Naive thymus-derived CD8-positive, alpha-beta T cell (primary cell): ENCODE data around the gene TRHDE. TPM values are rescaled to one million over a fixed set of nuclear protein-coding genes. Genes with fewer than 3 reads are reported as not detected.

ENCODE experiments used
- ATAC-seq, 2 donors: fragments of 150-1000 bp; cut with Tn5 transposase in 1 of 2; sonication (Bioruptor Pico), chemical (Tn5 transposase) in 1 of 2; 1 replicate in 1 of 2; 2 replicates in 1 of 2; pipeline ENCODE4 v1.10.0; 2021; ENCODE audit warnings: mild to moderate bottlenecking in 2 of 2, moderate library complexity in 2 of 2
- POLR2A ChIA-PET: fragments of 350-600 bp; sonication (Branson Sonifier 250); formaldehyde crosslinking; loops from one replicate; lab custom pipeline; 2021; ENCODE audit warnings: antibody characterized with exemption; lab: Charles Lee
- DNase-seq, 10 donors: peaks; one replicate each; pipeline versions ENCODE4 v3.0.0 to v3.0.0-alpha.2; 2020 to 2022
- H3K27ac Mint-ChIP-seq, 10 donors: one replicate each; pipeline ENCODE4 v1.8.0; 2020 to 2022; ENCODE audit warnings: mild to moderate bottlenecking in 10 of 10, mixed read lengths in 10 of 10, moderate library complexity in 4 of 10, inconsistent platforms in 1 of 10
- H3K27me3 Mint-ChIP-seq, 5 donors: one replicate each; pipeline ENCODE4 v1.8.0; 2021 to 2022; ENCODE audit warnings: mixed read lengths in 5 of 5
- H3K36me3 Mint-ChIP-seq, 3 donors: one replicate each; pipeline ENCODE4 v1.8.0; 2020 to 2022; ENCODE audit warnings: mixed read lengths in 3 of 3, mild to moderate bottlenecking in 2 of 3, inconsistent platforms in 1 of 3
- H3K4me1 Mint-ChIP-seq, 4 donors: one replicate each; pipeline ENCODE4 v1.8.0; 2021 to 2022; ENCODE audit warnings: mixed read lengths in 4 of 4
- H3K4me3 Mint-ChIP-seq, 10 donors: one replicate each; pipeline ENCODE4 v1.8.0; 2020 to 2022; ENCODE audit warnings: mild to moderate bottlenecking in 10 of 10, mixed read lengths in 10 of 10, moderate library complexity in 6 of 10, inconsistent platforms in 1 of 10
- H3K9me3 Mint-ChIP-seq, 9 donors: one replicate each; pipeline ENCODE4 v1.8.0; 2020 to 2022; ENCODE audit warnings: mixed read lengths in 9 of 9, mild to moderate bottlenecking in 3 of 9, inconsistent platforms in 1 of 9, moderate library complexity in 1 of 9
- polyA plus RNA-seq, 3 donors: library from polyadenylated mRNA; unstranded; fragments of 300-500 nt; fragmentation: Illumina TruSeq; gene quantifications; one replicate each; pipeline ENCODE4 v1.2.3, GENCODE V29; 2021
- total RNA-seq, 8 experiments: library from RNA in 2 of 8; stranded (reverse) in 2 of 8; gene quantifications; one replicate each; pipeline ENCODE4 v1.2.3 and lab custom pipeline; 2021 to 2026

The TRHDE gene
- total and polyA plus RNA-seq, 5 experiments from 2014 or later, result not detected

- ATAC-seq (no peak), DNase-seq (no peak)
- peaks cover 0 to 3% (median 1%) of the 10 kb centered on the region in 5 donors for H3K27me3 Mint-ChIP-seq
- POLR2A ChIA-PET, result no interaction called here
- H3K36me3 Mint-ChIP-seq, result no peaks in the 10 kb centered on the region
- H3K9me3 Mint-ChIP-seq, result peaks cover 0 to 15% (median 0%) of the 10 kb centered on the region in 9 donors
- no peak overlapping the region for H3K4me3 Mint-ChIP-seq
- no peaks in the 10 kb centered on the region for H3K4me1 Mint-ChIP-seq
- H3K27ac Mint-ChIP-seq, result no peak overlapping the region
These were observed 25.5 kb downstream of the TRHDE start for GRCh38 chr12:72297666-72298065.

GRCh38 chr12:72300728-72301127 lies 28.6 kb downstream of the TRHDE start:
- ATAC-seq (no peak), DNase-seq (no peak)
- peaks cover 0 to 15% (median 0%) of the 10 kb centered on the region in 9 donors for H3K9me3 Mint-ChIP-seq
- H3K27ac Mint-ChIP-seq, result no peak overlapping the region
- H3K4me1 Mint-ChIP-seq, result no peaks in the 10 kb centered on the region
- no peak overlapping the region for H3K4me3 Mint-ChIP-seq
- no peaks in the 10 kb centered on the region for H3K36me3 Mint-ChIP-seq
- peaks cover 0 to 3% (median 2%) of the 10 kb centered on the region in 5 donors for H3K27me3 Mint-ChIP-seq
- POLR2A ChIA-PET, result no interaction called here

GRCh38 chr12:72304751-72305150 lies 32.6 kb downstream of the TRHDE start:
- ATAC-seq, result no peak
- H3K4me1 Mint-ChIP-seq, result no peaks in the 10 kb centered on the region

GRCh38 chr12:72307229-72307628 lies 35.1 kb downstream of the TRHDE start:
- POLR2A ChIA-PET, result no interaction called here
- H3K9me3 Mint-ChIP-seq, result peaks cover 0 to 3% (median 0%) of the 10 kb centered on the region in 9 donors

More at GRCh38 chr12:72304751-72305150, 32.6 kb downstream of the TRHDE start:
- POLR2A ChIA-PET, result no interaction called here
- Mint-ChIP-seq H3K36me3 (no peaks in the 10 kb centered on the region), H3K27ac (no peak overlapping the region), H3K9me3 (peaks cover 0 to 4% (median 0%) of the 10 kb centered on the region in 9 donors), H3K4me3 (no peak overlapping the region), H3K27me3 (peaks cover 0 to 7% (median 2%) of the 10 kb centered on the region in 5 donors)
- no peak for DNase-seq

GRCh38 chr12:72311946-72312345 lies 39.8 kb downstream of the TRHDE start:
- H3K36me3 Mint-ChIP-seq, result no peaks in the 10 kb centered on the region
- H3K4me1 Mint-ChIP-seq, result no peaks in the 10 kb centered on the region
- ATAC-seq (no peak), DNase-seq (no peak)
- H3K27ac Mint-ChIP-seq, result no peak overlapping the region
- POLR2A ChIA-PET, result no interaction called here
- H3K9me3 Mint-ChIP-seq, result no peaks in the 10 kb centered on the region
- H3K4me3 Mint-ChIP-seq, result no peak overlapping the region
- H3K27me3 Mint-ChIP-seq, result peaks cover 0 to 4% (median 0%) of the 10 kb centered on the region in 5 donors

More at GRCh38 chr12:72307229-72307628, 35.1 kb downstream of the TRHDE start:
- ATAC-seq, result no peak
- peaks cover 0 to 7% (median 0%) of the 10 kb centered on the region in 5 donors for H3K27me3 Mint-ChIP-seq
- no peaks in the 10 kb centered on the region for H3K4me1 Mint-ChIP-seq
- H3K4me3 Mint-ChIP-seq, result no peak overlapping the region
- DNase-seq, result no peak
- H3K27ac Mint-ChIP-seq, result no peak overlapping the region
- no peaks in the 10 kb centered on the region for H3K36me3 Mint-ChIP-seq

GRCh38 chr12:72313806-72314205 lies 41.6 kb downstream of the TRHDE start:
- ATAC-seq, result no peak
- no peak for DNase-seq
- Mint-ChIP-seq H3K4me1 (no peaks in the 10 kb centered on the region), H3K9me3 (no peaks in the 10 kb centered on the region), H3K27ac (no peak overlapping the region), H3K4me3 (no peak overlapping the region), H3K27me3 (peaks cover 0 to 1% (median 0%) of the 10 kb centered on the region in 5 donors), H3K36me3 (no peaks in the 10 kb centered on the region)
- POLR2A ChIA-PET, result no interaction called here

- no peaks in the 10 kb centered on the region for H3K9me3 Mint-ChIP-seq
- POLR2A ChIA-PET, result no interaction called here
- no peaks in the 10 kb centered on the region for H3K4me1 Mint-ChIP-seq
- ATAC-seq (no peak), DNase-seq (no peak)
- peaks cover 0 to 5% (median 0%) of the 10 kb centered on the region in 5 donors for H3K27me3 Mint-ChIP-seq
- H3K27ac Mint-ChIP-seq, result no peak overlapping the region
- H3K4me3 Mint-ChIP-seq, result no peak overlapping the region
- no peaks in the 10 kb centered on the region for H3K36me3 Mint-ChIP-seq
These were observed 43.7 kb downstream of the TRHDE start for GRCh38 chr12:72315858-72316257.

- no peaks in the 10 kb centered on the region for H3K9me3 Mint-ChIP-seq
- no peaks in the 10 kb centered on the region for H3K4me1 Mint-ChIP-seq
- DNase-seq (no peak), ATAC-seq (no peak)
- H3K36me3 Mint-ChIP-seq, result no peaks in the 10 kb centered on the region
- H3K27me3 Mint-ChIP-seq, result peaks cover 0 to 5% (median 0%) of the 10 kb centered on the region in 5 donors
- POLR2A ChIA-PET, result no interaction called here
- H3K27ac Mint-ChIP-seq, result no peak overlapping the region
- H3K4me3 Mint-ChIP-seq, result no peak overlapping the region
These were observed 46.2 kb downstream of the TRHDE start for GRCh38 chr12:72318341-72318740.

GRCh38 chr12:72323881-72324280 lies 51.7 kb downstream of the TRHDE start:
- Mint-ChIP-seq H3K9me3 (peaks cover 0 to 6% (median 0%) of the 10 kb centered on the region in 9 donors), H3K36me3 (no peaks in the 10 kb centered on the region)
- POLR2A ChIA-PET, result no interaction called here

GRCh38 chr12:72330301-72330700 lies 58.1 kb downstream of the TRHDE start:
- no peaks in the 10 kb centered on the region for H3K4me1 Mint-ChIP-seq
- no peak for ATAC-seq
- POLR2A ChIA-PET, result no interaction called here
- H3K4me3 Mint-ChIP-seq, result no peak overlapping the region
- no peaks in the 10 kb centered on the region for H3K27me3 Mint-ChIP-seq
- no peak for DNase-seq
- peaks cover 0 to 14% (median 0%) of the 10 kb centered on the region in 9 donors for H3K9me3 Mint-ChIP-seq
- no peak overlapping the region for H3K27ac Mint-ChIP-seq
- H3K36me3 Mint-ChIP-seq, result no peaks in the 10 kb centered on the region

More at GRCh38 chr12:72323881-72324280, 51.7 kb downstream of the TRHDE start:
- H3K4me3 Mint-ChIP-seq, result no peak overlapping the region
- no peak overlapping the region for H3K27ac Mint-ChIP-seq
- ATAC-seq (no peak), DNase-seq (no peak)
- H3K4me1 Mint-ChIP-seq, result no peaks in the 10 kb centered on the region
- peaks cover 0 to 2% (median 0%) of the 10 kb centered on the region in 5 donors for H3K27me3 Mint-ChIP-seq

- Mint-ChIP-seq H3K27me3 (no peaks in the 10 kb centered on the region), H3K27ac (no peak overlapping the region), H3K4me1 (no peaks in the 10 kb centered on the region), H3K36me3 (no peaks in the 10 kb centered on the region), H3K9me3 (peaks cover 0 to 14% (median 0%) of the 10 kb centered on the region in 9 donors), H3K4me3 (no peak overlapping the region)
- no peak for ATAC-seq
- POLR2A ChIA-PET, result no interaction called here
- DNase-seq, result no peak
These were observed 58.6 kb downstream of the TRHDE start for GRCh38 chr12:72330784-72331183.

- POLR2A ChIA-PET, result no interaction called here
- H3K36me3 Mint-ChIP-seq, result no peaks in the 10 kb centered on the region
- H3K27ac Mint-ChIP-seq, result no peak overlapping the region
- no peaks in the 10 kb centered on the region for H3K4me1 Mint-ChIP-seq
- no peak overlapping the region for H3K4me3 Mint-ChIP-seq
- ATAC-seq (no peak), DNase-seq (no peak)
- peaks cover 0 to 4% (median 0%) of the 10 kb centered on the region in 5 donors for H3K27me3 Mint-ChIP-seq
- peaks cover 0 to 8% (median 0%) of the 10 kb centered on the region in 9 donors for H3K9me3 Mint-ChIP-seq
These were observed 65.2 kb downstream of the TRHDE start for GRCh38 chr12:72337382-72337781.

GRCh38 chr12:72337946-72338345 lies 65.8 kb downstream of the TRHDE start:
- DNase-seq, result no peak
- POLR2A ChIA-PET, result no interaction called here
- no peak overlapping the region for H3K4me3 Mint-ChIP-seq
- no peak overlapping the region for H3K27ac Mint-ChIP-seq
- peaks cover 0 to 4% (median 0%) of the 10 kb centered on the region in 5 donors for H3K27me3 Mint-ChIP-seq
- H3K36me3 Mint-ChIP-seq, result no peaks in the 10 kb centered on the region
- H3K4me1 Mint-ChIP-seq, result no peaks in the 10 kb centered on the region
- H3K9me3 Mint-ChIP-seq, result peaks cover 0 to 8% (median 0%) of the 10 kb centered on the region in 9 donors
- no peak for ATAC-seq

GRCh38 chr12:72338437-72338836 lies 66.3 kb downstream of the TRHDE start:
- no peak for ATAC-seq

More at GRCh38 chr12:72338437-72338836, 66.3 kb downstream of the TRHDE start:
- no peak overlapping the region for H3K4me3 Mint-ChIP-seq
- H3K27me3 Mint-ChIP-seq, result peaks cover 0 to 4% (median 0%) of the 10 kb centered on the region in 5 donors
- POLR2A ChIA-PET, result no interaction called here
- no peak overlapping the region for H3K27ac Mint-ChIP-seq
- H3K4me1 Mint-ChIP-seq, result no peaks in the 10 kb centered on the region
- no peaks in the 10 kb centered on the region for H3K36me3 Mint-ChIP-seq
- peaks cover 0 to 8% (median 0%) of the 10 kb centered on the region in 9 donors for H3K9me3 Mint-ChIP-seq
- DNase-seq, result no peak
